Measurements from ENCODE around the gene KAT5.
"Not testable (repeated sequence)": the region's sequence is repeated elsewhere in the genome, so short reads cannot be mapped to it uniquely, and the experiment has no call there.

Gene KAT5

DNA sequence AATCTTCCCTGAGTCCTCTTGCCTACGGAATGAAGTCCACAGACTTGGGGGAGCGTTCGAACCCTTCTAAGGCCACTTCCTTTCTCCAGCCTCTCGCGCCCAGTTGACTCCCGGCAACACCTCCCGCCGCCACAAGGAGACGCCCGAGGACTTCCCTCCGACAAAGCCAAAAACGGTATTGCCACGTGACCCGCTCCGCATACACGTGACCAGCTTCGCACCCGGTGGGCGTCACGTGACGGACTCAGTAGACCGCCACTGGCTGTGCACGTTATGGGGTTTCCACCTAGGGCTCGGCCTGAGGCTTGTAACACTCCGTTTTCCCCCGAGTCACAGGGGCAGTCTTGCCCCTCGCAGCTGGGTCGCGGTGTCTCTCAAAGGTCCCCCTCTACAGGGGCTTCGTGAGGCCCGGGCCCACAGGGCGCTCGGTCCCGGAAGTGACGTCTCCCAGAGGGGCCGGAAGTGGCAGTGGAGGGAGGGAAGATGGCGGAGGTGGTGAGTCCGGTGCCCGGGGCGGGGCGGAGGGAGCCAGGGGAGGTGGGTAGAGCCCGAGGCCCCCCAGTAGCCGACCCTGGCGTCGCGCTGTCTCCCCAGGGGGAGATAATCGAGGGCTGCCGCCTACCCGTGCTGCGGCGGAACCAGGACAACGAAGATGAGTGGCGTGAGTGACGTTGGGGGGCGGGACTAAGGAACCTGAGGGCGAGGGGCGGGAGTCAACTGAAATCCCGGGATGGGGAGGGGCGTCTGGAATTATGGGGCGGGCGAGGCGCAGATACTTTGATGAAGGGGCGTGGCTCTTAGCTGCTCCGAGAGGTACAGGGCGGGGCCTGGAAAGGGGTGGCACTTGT, at the start of gene KAT5:
TSS of gene KAT5 (plus strand) at position 468 of the 848 bp plus-strand sequence. CDS start at position 484, 16 bp downstream.
- DNase-seq: peak; percentile 94 to 99

DNA sequence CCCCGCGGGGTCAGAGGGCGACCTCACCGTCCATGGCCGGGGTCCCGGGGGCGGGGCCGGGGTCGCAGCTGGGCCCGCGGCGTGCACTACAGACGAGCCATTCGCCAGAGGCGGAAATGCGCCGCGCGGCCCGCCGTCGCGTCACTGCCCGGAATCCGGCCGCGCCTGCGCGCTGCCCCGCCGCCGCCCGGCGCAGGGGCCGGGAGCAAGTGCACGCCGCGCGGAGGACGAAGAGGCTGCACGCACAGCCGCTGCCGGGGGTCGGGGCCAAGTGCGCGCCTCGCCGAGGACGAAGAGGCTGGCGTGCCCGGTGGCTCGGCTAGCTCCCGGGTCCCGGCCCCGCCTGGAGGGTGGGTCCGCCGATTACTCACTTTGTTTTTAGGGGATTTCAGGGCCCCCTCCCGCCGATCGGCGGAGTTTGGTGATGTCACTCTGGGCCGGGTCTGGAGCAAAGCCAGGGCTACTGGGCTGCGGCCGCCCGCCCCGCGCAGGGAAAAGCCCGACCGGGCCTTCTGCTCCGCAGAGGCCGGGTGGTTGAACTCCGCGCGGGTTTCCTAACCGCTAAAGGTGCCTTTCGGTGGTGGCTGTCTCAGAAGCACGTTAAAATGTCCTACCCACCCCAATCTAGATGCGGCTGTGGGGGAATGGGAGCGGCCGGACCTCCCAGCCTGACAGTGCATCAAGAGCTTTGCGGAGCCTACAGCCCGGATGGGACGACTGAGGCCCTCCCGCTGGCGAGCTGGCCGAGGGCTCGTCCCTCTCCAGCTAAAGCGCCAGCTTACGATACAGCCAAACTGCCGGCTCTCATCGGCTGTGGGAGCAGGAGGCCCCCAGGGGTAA, 49.0 kb upstream of the KAT5 start, which contains the start of gene RELA:
TSS of gene RELA (minus strand) at position 118 of the 840 bp plus-strand sequence. CDS start at position 34, 84 bp downstream.
- peak; percentile 92 to 96 for DNase-seq

DNA sequence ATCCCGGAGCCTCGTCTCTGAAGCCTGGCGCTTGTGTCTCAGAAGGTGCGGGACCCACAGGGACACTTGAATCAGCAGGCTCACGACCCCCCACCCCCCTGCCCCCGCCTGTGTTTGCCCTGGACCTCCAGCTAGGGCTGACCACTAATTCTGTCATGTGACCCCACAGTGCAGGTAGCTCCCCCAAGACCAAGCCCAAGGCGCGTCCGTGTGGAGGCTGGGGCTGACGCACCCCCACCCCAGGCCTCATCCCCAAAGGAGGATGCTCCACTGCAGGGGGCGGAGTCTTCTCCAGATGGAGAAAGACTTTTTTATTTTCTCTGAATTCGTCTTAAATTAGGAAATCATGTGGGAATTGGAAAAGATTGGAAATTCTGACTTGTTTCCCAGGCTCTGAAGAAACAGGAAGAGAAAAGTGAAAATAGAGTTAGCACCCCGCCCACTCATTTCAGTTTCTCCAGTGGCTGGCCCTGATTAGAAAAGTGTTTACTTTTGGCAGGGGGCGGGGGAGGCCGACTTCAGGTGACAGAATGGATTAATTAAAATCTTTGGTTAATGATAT, 48.3 kb upstream of the KAT5 start:
- DNase-seq: peak; percentile 29 to 62

DNA sequence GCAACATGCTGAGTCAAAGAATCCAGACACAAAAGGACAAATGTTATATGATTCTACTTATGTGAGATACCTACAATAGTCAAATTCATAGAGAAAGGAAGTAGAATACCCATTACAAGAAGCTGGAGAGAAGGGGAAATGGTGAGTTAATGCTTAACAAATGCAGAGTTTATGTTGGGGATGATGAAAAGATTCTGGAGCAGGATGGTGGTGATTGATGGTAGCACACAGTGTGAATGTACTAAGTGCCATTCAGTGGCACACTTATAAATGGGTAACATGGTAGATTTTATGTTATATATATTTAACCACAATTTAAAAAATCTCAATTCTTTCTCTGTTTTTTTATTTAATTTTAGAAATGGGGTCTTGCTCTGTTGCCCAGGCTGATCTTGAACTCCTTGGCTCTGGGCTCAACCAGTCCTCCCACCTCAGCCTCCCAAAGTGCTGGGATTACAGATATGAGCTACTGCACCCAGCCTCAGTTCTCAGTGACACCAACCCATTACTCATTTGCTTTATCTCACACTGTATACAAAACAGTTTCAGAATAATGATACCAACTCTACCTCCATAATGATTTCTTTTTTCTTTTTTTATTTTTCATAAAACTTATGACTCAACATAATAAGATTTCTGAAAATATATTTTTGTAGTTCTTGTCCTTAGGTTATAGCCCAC, 39.7 kb upstream of the KAT5 start:
- DNase-seq: no peak

DNA sequence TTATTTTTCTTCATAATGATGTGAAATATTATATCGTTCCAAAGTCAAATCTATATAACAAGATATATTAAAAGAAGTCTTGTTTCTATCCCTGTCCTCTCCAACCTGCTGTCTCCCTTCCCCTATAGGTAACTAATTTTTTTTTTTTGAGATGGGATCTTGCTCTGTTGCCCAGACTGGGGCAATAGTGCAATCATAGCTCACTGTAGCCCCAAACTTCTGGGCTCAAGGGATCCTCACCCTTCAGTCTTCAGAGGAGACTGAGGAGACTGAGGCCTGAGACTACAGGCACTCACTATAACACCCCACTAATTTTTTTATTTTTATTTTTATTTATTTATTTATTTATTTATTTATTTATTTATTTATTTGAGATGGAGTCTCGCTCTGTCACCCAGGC, 39.1 kb upstream of the KAT5 start:
- DNase-seq: no peak

DNA sequence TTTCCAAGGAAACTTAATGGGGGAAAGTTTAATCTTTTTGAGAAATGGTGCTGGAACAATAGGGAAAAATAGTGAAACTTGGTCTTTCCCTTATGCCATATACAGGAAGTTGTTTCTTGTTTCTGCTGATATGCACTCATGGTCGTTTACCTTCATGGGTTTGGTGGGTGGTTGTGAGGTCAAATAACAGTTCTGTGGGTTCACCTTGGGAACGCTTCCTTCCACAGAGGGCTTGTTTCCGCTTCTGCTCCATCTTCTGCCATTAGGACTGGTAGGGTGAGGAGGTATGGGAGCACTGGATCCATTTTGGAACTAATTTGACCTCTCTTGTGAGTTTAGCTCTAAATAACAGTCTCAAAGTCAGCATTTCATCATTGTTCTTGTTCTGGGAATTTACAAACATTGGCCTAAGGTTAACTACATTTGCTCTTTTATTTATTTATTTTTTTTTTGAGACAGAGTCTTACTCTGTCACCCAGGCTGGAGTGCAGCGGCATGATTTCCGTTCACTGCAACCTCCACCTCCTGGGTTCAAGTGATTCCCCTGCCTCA, 31.8 kb upstream of the KAT5 start:
- DNase-seq: no peak

DNA sequence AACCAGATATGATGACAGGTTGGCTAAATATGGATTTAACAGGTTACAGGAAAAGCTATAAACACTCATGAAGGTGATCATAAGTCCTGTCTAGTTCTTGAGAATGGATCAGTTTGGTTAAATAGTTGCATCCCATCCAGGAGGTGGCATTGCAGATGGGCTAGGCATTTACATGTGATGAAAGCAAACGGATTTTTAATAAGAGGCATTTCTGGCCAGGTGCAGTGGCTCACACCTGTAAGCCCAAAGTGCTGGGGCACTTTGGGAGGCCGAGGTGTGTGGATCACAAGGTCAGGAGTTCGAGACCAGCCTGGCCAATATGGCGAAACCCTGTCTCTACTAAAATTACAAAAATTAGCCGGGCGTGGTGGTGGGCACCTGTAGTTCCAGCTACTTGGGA, 28.6 kb upstream of the KAT5 start:
- not testable (repeated sequence) for DNase-seq

DNA sequence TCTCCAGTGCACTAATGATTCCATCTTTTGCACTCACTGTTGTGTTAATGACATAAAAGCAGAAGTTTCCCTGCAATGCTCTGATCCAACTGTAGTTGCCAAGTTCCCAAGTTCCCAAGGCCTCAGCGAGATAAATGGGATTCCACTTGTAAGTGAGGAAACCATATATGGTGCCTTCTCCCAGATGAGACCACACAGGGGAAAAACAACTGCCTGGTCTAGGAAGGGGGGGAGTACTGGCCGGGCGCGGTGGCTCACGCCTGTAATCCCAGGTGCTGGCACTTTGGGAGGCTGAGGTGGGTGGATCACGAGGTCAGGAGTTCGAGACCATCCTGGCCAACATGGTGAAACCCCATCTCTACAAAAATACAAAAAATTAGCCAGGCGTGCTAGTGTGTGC, 26.1 kb upstream of the KAT5 start:
- DNase-seq: no peak

DNA sequence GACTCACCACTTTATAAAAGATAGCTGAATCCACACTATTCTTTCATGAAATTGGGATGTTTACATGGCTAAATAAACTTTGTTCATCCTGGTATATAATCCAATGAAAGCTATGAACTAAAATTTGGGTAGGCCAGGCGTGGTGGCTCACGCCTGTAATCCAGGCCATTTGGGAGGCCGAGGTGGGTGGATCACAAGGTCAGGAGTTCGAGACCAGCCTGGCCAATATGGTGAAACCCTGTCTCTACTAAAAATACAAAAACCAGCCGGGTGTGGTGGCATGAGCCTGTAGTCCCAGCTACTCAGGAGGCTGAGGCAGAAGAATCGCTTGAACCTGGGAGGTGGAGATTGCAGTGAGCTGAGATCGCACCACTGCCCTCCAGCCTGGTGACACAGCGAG, 20.2 kb upstream of the KAT5 start:
- not testable (repeated sequence) for DNase-seq

DNA sequence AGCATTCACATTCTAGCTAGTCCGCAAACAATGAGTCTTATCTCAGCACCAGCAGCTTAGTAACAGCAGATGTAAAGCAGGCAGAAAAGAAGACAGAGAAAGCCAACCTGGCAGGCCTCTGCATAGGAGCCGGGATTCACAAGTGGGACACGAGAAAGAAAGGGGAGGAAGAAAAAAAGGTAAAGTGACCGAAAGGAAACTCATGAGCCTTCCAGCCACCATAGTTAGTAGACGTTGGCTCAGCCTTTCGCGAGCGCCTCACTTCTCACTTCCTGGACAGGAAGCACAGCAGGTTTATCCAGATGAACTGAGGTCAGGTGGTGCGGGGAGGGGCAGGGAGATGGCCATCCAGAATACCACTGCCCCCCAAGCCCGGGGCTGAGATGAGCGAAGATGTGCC, 19.7 kb upstream of the KAT5 start:
- DNase-seq: no peak

DNA sequence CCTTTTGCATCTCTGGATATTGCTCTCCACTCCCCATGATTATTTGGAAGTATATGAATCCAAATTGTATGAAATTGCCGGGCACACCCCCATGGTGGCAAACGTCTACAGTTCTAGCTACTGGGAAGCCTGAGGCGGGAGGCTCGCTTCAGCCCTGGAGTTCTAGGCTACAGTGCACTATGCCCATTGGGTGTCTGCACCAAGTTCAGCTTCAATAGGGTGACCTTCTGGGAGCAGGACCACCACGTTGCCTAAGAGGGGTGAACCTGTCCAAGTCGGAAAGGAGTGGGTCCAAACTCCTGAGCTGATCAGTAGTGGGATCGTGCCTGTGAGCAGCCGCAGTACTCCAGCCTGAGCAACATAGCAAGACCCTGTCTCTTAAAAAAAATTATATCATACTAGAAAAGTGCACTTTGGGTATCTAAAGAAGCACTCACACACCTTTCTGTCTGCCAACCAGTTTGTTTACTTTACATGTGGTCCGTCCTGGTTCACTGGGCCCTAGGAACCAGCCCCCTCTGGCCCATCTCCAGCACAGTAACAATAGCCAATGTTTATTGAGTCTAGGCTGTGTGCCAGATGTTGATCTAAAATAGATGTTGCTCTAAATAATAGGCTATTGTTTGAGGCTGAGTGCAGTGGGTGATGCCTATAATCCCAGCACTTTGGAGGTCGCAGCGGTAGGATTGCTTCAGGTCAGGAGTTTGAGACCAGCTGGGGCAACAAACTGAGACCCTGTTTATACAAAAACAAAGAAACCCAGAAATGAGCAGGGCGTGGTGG, 16.4 kb upstream of the KAT5 start:
- peak; percentile 40 to 61 for DNase-seq

DNA sequence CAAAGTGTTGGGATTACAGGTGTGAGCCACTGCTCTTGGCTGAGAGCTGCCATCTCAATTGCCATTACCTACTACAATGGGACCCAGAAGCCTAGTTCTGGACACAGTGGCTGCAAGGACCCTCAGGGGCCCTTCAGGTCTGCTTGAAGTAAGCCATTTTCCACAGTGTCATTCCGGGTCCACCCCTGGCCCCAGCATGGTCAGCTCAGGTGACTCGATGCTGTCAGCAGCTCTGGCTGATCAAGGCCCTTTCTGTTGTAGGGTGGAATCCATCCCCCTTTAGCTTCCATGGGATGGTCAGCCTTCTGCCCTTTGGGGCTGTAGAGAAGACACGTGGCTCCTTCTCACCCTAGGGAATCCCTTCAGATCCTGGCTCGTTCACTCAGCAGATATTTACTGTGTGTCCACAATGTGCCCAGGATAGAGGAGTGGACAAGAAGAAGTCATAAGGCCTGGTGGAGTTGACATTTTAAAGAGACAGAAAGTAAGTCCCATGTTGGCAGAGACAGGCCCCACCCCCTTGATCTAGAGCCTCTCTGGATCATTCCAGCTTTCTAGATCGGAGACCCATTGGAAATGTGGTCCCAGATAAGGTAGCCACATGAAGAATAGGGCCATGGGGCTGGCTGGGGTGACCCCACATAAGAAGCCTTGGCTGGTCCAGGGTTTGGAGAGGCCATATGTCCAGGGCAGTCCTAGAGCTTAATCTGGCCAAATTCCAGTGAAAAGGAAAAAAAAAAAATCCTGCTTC, 15.1 kb upstream of the KAT5 start:
- no peak for DNase-seq

DNA sequence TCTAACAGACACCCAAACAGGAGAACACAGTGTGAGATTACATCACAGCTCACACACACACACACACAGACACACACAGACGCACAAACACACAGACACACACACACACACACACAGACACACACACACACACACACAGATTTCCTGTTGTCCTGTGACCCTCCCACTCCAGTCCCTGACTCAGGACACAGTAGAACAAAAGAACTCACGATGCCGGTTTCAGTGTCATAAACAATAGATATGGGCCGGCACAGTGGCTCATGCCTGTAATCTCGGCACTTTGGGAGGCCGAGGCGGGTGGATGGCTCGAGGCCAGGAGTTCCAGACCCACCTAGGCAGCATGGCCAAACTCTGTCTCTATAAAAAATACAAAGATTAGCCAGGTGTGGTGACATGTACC, 13.8 kb upstream of the KAT5 start:
- DNase-seq: no peak

DNA sequence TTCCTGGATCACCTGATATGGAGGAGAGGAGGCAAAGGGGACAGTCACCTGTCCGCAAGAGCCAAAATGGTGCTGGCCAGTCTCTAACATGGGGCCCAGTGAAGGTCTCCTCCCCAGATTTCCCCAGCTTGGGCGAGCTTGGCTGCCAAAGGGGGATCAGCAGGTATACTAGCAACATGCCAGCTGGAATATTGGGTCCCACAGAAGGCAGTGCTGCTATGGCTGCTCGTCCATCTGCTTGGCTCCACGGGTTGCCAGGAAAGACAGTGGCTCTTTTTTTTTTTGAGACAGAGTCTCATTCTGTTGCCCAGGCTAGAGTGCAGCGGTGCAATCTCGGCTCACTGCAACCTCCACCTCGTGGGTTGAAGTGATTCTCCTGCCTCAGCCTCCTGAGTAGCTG, 12.7 kb upstream of the KAT5 start:
- no peak for DNase-seq

DNA sequence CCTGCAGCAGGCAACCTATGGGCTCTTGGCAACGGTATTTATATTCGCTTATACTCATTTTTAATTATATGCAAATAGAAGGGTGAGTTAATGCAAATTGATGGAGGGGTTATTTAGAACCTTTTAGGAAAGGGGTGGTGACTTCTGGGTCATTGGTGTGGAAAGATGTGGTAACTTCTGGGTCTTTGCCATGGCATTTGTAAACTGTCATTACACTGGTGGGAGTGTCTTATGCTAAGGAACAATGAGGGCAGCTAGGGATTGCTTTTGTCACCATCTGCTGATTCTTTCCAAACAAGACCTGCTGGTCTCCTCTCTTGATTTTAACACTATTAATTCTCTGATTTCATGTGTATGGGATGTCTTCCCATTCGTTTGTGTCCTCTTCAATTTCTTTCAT, 11.7 kb upstream of the KAT5 start:
- DNase-seq: no peak

DNA sequence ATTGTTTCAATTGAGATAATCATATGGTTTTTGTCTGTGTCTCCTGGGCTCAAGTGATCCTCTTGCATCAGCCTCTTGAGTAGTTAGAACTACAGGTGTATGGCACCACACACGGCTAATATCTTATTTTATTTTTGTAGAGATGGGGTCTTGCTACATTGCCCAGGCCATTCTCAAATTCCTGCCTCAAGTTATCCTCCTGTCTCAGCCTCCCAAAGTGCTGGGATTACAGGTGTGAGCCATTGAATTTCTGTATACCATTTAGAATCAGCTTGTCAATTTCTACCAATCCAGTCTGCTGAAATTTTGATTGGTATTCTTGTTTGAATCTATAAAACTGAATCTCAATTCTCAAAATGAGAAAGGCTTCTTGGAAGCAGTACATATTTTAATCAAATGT, 10.4 kb upstream of the KAT5 start:
- DNase-seq: no peak

DNA sequence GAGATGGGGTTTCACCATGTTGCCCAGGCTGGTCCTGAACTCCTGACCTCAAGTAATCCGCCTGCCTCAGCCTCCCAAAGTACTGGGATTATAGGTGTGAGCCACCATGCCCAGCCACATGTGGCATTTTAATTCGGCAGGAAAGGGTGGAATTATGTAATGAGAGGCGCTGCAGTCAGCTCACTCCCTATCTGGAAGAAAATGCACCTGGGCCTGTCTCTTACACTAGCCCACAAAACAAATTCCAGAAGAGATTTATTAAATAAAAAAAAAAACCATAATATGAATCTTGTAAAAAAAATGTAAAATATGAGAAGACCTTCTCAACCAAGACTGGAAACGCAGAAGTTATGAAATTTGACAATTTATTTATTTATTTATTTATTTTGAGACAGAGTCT, 8.2 kb upstream of the KAT5 start:
- no peak for DNase-seq

DNA sequence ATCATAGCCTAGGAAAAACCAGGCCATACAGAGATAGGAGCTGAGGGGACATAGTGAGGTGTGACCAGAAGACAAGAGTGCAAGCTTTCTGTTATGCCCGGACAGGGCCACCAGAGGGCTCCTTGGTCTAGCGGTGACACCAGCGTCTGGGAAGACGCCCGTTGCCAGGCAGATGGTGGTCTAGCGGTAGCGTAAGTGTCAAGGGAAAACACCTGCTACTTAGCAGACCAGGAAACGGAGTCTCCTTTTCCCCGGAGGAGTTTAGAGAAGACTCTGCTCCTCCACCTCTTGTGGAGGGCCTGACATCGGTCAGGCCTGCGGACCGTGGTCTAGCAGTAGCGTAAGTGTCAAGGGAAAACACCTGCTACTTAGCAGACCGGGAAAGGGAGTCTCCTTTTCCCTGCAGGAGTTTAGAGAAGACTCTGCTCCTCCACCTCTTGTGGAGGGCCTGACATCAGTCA, 5.7 kb upstream of the KAT5 start:
- DNase-seq: peak in 1 of 2 donors; percentile 45

DNA sequence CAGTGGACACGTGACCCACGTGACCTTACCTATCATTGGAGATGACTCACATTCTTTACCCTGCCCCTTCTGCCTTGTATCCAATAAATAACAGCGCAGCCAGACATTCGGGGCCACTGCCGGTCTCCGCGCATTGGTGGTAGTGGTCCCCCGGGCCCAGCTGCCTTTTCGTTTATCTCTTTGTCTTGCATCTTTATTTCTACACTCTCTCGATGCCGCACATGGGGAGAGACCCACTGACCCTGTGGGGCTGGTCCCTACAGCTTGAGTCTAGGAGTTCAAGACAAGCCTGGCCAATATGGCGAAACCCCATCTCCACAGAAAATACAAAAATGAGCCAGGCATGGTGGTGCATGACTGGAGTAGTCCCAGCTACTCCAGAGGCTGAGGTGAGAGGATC, 5.0 kb upstream of the KAT5 start:
- DNase-seq: not testable (repeated sequence)

DNA sequence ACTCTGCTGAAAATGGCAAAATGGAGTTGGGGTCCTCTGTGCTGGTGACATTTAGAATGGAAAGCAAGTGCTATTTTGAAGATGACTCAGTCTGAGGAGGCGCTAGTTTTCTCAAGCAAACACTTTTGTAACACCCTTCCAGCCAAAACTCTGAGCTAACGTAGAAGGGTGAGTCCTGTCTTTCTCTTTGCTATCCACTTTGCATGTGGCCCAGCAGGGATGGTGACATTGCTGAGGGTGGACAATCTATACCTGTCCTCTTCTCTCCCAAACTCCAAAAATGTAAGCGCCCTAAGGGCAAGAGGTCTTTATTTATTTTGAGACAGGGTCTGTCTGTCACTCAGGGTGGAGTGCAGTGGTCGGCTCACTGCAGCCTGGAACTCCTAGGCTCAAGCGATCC, 3.6 kb upstream of the KAT5 start:
- DNase-seq: no peak

DNA sequence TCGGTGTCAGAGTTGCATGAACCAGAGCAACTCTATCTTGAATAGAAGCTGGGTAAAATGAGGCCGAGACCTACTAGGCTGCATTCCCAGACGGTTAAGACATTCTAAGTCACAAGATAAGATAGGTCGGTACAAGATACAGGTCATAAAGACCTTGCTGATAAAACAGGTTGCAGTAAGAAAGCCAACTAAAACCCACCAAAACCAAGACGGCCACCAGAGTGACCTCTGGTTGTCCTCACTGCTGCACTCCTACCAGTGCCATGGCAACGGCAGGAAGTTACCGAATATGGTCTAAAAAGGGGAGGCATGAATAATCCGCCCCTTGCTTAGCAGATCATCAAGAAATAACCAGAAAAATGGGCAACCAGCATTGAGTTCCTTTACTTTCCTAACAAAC, 2.4 kb upstream of the KAT5 start:
- DNase-seq: no peak

Measured in hippocampal formation (tissue), 2 donors.